HL-60 (cell line): ENCODE data around the gene NFATC4.

ENCODE experiments used
- DNase-seq, 2 experiments: peaks; one replicate each; pipeline ENCODE4 v3.0.0-alpha.2; 2010 to 2020; ENCODE audit warnings: low read depth in 1 of 2, low spot score in 1 of 2
- H3K27ac ChIP-seq: fragments of 250-450 bp; sonication (Bioruptor Pico); replicated peaks from 2 replicates; pipeline ENCODE4 v1.5.1; 2020; ENCODE audit warnings: mild to moderate bottlenecking, moderate library complexity
- H3K27me3 ChIP-seq: fragments of 250-450 bp; sonication (Bioruptor Pico); 2 replicates; pipeline ENCODE4 v1.5.1; 2021; ENCODE audit warnings: mild to moderate bottlenecking, moderate library complexity; ENCODE audit not compliant: insufficient read depth, poor library complexity, severe bottlenecking
- H3K4me3 ChIP-seq: replicated peaks from 2 replicates; pipeline ENCODE4 v1.5.1; 2011; ENCODE audit warnings: mild to moderate bottlenecking, control low read depth, low read length; ENCODE audit not compliant: insufficient read depth
- GABPA ChIP-seq: IDR thresholded peaks from 2 replicates; pipeline ENCODE4 v1.6.1; 2012; ENCODE audit warnings: low read depth
- POLR2AphosphoS5 ChIP-seq: IDR thresholded peaks from 2 replicates; pipeline ENCODE4 v1.6.1; 2012; ENCODE audit warnings: low read depth
- SPI1 ChIP-seq: IDR thresholded peaks from 2 replicates; pipeline ENCODE4 v1.6.1; 2012; ENCODE audit warnings: low read depth, mild to moderate bottlenecking, borderline replicate concordance
- TF ChIP-seq, protein P1 (sequence below): IDR thresholded peaks from one replicate; pipeline ENCODE4 v1.5.1; 2011; ENCODE audit warnings: low read length, control low read depth, inconsistent platforms; ENCODE audit not compliant: insufficient read depth
- TF ChIP-seq, protein P2 (sequence below): IDR thresholded peaks from 2 replicates; pipeline ENCODE4 v1.6.1; 2012; ENCODE audit warnings: low read depth; ENCODE audit not compliant: insufficient replicate concordance

NFATC4 gene

GRCh38 chr14:24343795-24344660, 24.0 kb upstream of the NFATC4 start:
- no peak for DNase-seq
- H3K27me3 ChIP-seq = no peaks in the 10 kb centered on the region
- no peak overlapping the region for H3K27ac ChIP-seq
- H3K4me3 ChIP-seq = no peak overlapping the region
- TF ChIP-seq, protein P1, sequence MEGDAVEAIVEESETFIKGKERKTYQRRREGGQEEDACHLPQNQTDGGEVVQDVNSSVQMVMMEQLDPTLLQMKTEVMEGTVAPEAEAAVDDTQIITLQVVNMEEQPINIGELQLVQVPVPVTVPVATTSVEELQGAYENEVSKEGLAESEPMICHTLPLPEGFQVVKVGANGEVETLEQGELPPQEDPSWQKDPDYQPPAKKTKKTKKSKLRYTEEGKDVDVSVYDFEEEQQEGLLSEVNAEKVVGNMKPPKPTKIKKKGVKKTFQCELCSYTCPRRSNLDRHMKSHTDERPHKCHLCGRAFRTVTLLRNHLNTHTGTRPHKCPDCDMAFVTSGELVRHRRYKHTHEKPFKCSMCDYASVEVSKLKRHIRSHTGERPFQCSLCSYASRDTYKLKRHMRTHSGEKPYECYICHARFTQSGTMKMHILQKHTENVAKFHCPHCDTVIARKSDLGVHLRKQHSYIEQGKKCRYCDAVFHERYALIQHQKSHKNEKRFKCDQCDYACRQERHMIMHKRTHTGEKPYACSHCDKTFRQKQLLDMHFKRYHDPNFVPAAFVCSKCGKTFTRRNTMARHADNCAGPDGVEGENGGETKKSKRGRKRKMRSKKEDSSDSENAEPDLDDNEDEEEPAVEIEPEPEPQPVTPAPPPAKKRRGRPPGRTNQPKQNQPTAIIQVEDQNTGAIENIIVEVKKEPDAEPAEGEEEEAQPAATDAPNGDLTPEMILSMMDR = no peak
- TF ChIP-seq, protein P2, sequence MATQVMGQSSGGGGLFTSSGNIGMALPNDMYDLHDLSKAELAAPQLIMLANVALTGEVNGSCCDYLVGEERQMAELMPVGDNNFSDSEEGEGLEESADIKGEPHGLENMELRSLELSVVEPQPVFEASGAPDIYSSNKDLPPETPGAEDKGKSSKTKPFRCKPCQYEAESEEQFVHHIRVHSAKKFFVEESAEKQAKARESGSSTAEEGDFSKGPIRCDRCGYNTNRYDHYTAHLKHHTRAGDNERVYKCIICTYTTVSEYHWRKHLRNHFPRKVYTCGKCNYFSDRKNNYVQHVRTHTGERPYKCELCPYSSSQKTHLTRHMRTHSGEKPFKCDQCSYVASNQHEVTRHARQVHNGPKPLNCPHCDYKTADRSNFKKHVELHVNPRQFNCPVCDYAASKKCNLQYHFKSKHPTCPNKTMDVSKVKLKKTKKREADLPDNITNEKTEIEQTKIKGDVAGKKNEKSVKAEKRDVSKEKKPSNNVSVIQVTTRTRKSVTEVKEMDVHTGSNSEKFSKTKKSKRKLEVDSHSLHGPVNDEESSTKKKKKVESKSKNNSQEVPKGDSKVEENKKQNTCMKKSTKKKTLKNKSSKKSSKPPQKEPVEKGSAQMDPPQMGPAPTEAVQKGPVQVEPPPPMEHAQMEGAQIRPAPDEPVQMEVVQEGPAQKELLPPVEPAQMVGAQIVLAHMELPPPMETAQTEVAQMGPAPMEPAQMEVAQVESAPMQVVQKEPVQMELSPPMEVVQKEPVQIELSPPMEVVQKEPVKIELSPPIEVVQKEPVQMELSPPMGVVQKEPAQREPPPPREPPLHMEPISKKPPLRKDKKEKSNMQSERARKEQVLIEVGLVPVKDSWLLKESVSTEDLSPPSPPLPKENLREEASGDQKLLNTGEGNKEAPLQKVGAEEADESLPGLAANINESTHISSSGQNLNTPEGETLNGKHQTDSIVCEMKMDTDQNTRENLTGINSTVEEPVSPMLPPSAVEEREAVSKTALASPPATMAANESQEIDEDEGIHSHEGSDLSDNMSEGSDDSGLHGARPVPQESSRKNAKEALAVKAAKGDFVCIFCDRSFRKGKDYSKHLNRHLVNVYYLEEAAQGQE = no peak
- TF ChIP-seq SPI1 (no peak; the same call in 1 of the 2 replicates), GABPA (no peak), POLR2AphosphoS5 (no peak)

- Histone ChIP-seq H3K27me3 (no peaks in the 10 kb centered on the region), H3K4me3 (no peak overlapping the region), H3K27ac (no peak overlapping the region)
- DNase-seq = no peak
- TF ChIP-seq, protein P1 = no peak
- no peak for TF ChIP-seq POLR2AphosphoS5
- TF ChIP-seq, protein P2 = no peak
- no peak for TF ChIP-seq SPI1
- no peak for TF ChIP-seq GABPA
Observed at GRCh38 chr14:24347134-24347533, 20.9 kb upstream of the NFATC4 start.

DNA sequence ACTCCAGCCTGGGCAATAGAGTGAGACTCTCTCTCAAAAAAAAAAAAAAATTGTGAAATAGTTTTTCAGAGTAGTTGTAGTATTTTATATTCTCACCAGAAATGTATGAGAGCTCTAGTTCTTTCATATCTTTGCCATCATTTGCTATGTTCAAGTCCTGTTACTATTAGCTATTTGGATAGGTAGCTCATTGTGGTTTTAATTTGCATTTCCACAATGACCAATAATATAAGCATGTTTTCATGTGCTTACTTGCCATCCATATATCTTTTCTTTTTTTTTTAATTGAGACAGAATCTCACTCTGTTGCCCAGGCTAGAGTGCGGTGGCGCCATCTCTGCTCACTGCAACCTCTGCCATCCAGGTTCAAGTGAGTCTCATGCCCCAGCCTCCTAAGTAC, 19.8 kb upstream of the NFATC4 start:
- Histone ChIP-seq H3K27ac (no peak overlapping the region), H3K27me3 (no peaks in the 10 kb centered on the region), H3K4me3 (no peak overlapping the region)
- DNase-seq = no peak
- TF ChIP-seq, protein P2 = no peak
- TF ChIP-seq SPI1 (no peak), GABPA (no peak), POLR2AphosphoS5 (no peak)
- TF ChIP-seq, protein P1 = no peak
